GM19328 (cell line): ENCODE measurements around the gene GRB10.

Experiments
- ATAC-seq: cut with Tn5 transposase; IDR thresholded peaks from one replicate; pipeline ENCODE4 v1.9.1; 2021; ENCODE audit warnings: mild to moderate bottlenecking, moderate library complexity; ENCODE audit not compliant: unreplicated experiment

The GRB10 gene

GRCh38 chr7:50674896-50675835 is 107.5 kb downstream of the GRB10 start:
- no peak for ATAC-seq

- no peak for ATAC-seq
These were observed 108.4 kb downstream of the GRB10 start for GRCh38 chr7:50674299-50674698.

GRCh38 chr7:50673096-50673495 is 109.6 kb downstream of the GRB10 start:
- ATAC-seq: no peak

GRCh38 chr7:50672045-50672444 is 110.7 kb downstream of the GRB10 start:
- ATAC-seq: no peak

- ATAC-seq: no peak
These were observed 111.3 kb downstream of the GRB10 start for GRCh38 chr7:50671386-50671785.

- no peak for ATAC-seq
These were observed 112.8 kb downstream of the GRB10 start for GRCh38 chr7:50669890-50670289.

- no peak for ATAC-seq
These were observed 114.9 kb downstream of the GRB10 start for GRCh38 chr7:50667789-50668226.

- no peak for ATAC-seq
These were observed 115.4 kb downstream of the GRB10 start for GRCh38 chr7:50667338-50667737.

GRCh38 chr7:50666124-50666496 is 116.6 kb downstream of the GRB10 start:
- no peak for ATAC-seq

GRCh38 chr7:50665403-50666123 is 117.1 kb downstream of the GRB10 start:
- no peak for ATAC-seq

- peak; percentile 21 for ATAC-seq
These were observed 117.8 kb downstream of the GRB10 start for GRCh38 chr7:50664937-50665336.

GRCh38 chr7:50664461-50664922 is 118.2 kb downstream of the GRB10 start:
- peak; percentile 40 for ATAC-seq

GRCh38 chr7:50663396-50664102 is 119.1 kb downstream of the GRB10 start:
- ATAC-seq: no peak

GRCh38 chr7:50662996-50663395 is 119.7 kb downstream of the GRB10 start:
- ATAC-seq: no peak

- no peak for ATAC-seq
These were observed 120.5 kb downstream of the GRB10 start for GRCh38 chr7:50662041-50662694.

GRCh38 chr7:50661345-50662040 is 121.2 kb downstream of the GRB10 start:
- peak; percentile 54 for ATAC-seq

- ATAC-seq: no peak
These were observed 121.9 kb downstream of the GRB10 start for GRCh38 chr7:50660830-50661175.

GRCh38 chr7:50660040-50660829 is 122.5 kb downstream of the GRB10 start:
- ATAC-seq: no peak

GRCh38 chr7:50659329-50659965 is 123.2 kb downstream of the GRB10 start:
- no peak for ATAC-seq
